Fibroblast of skin of right biceps (primary cell): ENCODE data around the gene WDPCP.
"Not testable (repeated sequence)": the region's sequence is repeated elsewhere in the genome, so short reads cannot be mapped to it uniquely, and the experiment has no call there.

Source experiments
- DNase-seq: peaks from one replicate; pipeline ENCODE4 v3.0.0-alpha.2; 2013

Gene WDPCP

DNA sequence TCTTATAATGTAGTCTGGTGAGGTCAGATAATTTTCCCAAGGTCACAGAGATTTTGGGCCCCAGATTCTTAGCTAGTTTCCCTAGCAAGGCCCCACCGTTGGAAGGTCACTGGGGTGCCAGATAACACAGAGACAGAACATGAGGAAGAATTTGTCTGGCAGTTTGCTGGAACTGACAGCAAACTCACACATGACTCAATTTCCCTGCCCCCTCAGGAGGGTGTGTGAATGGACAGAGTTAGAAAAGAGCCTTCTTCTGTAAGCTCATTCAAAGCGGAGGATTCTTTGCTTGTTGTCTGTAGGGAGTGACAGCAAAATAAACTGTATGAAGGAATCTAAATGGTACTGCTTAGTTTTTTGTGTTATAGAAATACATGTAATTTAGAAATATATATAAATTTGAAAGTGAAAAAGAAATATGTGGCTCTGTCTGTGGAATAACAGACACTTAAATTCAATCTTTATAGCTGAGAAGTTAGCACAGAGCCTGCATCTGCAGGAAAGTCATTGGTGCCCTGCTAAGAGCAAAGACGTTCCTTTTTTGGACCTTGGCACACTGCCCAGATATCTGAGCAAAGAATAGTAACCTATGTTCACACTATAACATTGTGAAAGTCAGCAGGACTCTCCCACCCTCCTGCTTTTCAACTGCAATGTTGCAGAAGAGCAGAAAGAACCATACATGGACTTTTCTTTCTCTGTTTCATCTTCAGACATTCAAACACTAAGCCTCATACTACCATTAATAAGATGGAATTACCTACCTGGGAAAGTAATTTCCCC, 2.5 kb upstream of the WDPCP start:
- peak; percentile 26 for DNase-seq

DNA sequence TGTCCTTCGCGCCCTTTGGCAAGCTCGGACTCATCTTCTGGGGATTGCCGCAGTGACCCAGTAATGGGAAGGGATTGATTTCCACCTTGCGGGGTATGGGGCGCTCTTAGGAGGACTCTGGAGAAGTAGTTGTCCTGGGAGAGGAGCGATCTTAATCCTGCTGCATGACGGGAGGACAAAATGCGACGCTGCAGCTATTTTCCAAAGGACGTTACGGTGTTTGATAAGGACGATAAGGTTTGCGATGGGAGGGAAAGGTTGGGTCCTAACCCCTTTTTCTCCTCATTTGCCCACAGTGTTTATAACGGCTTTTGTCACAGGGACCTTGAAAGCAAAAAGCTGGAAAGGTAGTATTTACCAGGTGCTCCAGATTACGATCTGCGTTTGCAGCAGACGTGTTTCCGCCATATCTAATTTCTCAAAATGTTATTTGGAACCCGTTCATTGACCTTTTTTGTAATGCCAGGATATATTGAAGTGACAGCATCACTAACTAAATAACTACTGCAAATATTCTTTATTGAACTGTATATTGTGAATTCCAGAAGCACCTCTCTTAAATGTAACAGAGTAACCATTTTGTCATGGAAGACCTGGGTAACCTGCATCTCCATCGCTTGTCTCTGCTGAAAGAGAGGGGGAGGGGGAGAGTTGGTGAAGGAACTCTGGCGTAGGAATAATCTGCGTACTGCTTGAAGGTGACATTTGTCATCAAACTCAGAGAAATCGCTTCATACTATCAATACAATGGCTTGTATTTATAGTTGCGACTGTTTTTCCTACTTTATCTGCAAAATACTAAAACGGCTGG, 1.1 kb upstream of the WDPCP start:
- peak; percentile 4 for DNase-seq

DNA sequence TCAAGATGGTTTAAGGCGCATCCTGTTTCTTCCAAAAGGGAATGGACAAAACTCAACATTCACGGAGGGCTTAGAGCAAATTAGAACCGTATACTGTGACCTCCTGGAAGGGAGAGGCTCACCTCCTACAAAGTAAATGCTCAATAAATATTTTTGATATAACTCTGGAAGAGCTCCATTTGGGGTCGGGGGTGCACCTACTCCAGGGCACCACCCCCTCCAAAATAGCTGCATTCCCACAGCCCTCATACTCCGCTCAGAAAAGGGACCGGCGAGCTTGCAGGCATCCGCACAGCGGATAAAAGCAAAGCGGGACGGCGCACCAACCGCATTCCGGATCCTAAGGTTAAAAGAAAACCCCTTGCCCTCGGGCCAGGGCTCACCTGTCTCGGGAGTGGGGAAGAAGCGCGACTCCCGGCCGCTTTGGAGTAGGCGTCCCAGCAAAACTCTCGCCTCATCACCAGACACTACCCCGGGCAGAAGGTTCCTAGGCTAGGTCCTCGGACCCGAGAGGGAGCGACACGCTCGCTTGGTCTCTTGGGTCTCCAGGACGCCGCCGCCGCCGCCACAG, 378 bp downstream of the WDPCP start:
- DNase-seq = peak; percentile 1

DNA sequence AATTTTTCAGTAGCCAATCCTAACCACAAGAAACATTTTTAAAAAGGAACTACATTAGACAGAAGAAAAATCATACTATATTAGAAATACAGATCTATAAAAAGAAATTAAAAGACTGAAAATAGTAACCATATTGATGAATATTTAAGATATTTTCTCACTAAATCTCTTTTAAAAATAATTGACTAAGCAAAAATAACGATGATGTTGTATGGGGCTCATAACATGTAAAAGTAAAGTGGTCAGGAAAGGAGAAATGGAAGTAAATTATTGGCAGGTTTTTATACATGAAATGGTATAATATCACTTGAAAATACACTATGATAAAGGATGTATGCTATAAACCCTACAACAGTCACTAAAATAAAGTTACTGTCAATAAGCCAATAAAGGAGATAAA, 5.4 kb downstream of the WDPCP start:
- DNase-seq = no peak

DNA sequence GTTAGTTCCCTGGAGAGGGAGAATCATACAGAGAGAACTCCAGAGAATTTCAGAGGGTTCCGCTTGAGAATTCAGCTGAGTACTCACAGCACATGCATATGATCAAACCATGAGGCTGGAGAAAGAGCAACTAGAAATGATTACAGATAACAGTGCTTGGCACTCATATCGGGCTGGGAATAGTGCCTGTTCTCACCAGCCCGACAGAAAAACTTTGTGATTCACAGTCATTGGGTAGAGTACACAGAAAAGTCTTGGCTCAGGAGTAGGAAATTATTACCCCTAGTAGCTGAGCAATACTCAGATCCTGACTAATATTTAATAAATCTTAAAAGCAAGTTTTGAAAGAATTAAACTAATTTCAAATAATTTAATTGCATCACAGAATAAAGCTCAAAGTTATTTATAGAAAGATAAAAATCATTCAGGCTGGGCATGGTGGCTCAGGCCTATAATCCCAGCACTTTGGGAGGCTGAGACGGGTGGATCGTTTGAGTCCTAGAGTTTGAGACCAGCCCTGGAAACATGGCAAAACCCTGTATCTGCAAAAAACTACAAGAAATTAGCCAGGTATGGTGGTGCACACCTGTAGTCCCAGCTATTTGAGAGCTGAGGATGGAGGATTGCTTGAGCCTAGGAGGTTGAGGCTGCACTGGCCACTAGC, 6.8 kb downstream of the WDPCP start:
- peak; percentile 9 for DNase-seq

DNA sequence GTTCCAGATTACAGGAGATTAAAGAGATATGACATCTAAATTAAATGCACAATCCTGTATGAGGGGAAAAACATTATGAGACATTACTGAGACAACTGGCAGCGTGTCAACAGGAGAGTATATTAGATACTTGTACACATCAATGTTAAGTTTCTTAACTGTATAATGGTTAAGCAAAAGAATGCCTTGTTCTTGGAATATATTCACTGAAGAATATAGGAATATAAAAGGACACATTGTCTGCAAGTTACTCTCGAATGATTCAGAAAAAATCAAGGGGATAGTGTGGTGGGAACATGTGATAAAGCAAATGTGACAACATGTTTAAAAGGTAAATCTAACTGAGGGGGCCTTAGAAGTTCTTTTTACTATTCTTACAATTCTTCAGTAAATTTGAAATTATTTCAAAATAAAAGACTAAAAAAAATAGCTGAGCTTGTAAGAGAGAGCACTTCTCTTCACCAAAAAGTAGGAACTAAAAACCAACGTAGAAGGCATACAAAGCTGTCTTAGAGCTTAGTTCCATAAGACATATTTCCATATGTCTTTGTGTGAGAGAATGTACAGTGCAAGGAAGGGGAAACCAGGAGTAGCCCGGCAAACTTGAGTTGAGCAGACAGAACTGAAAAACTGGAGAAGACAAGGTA, 7.5 kb downstream of the WDPCP start:
- DNase-seq = no peak

DNA sequence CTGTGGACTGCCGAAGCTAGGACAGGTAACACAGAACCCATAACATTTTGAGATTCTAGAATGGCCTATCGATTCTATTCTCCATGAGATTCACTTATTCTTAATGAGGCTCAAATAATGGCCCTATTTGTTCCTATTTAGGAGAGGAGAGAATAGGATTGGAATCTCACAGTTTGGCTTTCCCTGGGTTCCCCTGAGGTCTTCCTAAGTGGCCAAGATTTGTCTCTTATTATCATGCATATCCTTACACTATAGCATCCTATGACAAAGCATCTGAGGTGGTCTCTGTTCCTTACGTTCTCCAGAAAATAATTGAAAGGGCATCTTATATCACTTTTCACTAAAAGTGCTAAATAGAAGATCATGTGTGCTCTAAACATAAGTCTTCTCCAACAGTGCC, 9.5 kb downstream of the WDPCP start:
- DNase-seq = no peak

DNA sequence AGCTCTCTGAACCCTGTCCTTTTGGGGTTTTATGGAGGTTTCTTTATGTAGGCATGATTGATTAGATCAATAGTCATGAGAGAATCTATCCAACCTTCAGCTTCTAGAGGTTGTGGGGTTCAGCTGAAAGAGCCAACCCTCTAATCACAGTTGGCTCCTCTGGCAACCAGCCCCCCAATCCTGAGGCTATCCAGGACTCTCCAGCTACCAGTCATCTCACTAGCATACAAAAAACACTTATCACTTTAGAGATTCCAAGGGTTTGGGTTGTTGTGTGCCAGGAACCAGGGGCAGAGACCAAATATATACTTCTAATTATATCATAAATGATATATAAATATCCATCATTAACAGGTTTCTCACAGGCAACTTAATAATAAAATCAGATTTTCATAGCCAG, 11.7 kb downstream of the WDPCP start:
- DNase-seq = no peak

DNA sequence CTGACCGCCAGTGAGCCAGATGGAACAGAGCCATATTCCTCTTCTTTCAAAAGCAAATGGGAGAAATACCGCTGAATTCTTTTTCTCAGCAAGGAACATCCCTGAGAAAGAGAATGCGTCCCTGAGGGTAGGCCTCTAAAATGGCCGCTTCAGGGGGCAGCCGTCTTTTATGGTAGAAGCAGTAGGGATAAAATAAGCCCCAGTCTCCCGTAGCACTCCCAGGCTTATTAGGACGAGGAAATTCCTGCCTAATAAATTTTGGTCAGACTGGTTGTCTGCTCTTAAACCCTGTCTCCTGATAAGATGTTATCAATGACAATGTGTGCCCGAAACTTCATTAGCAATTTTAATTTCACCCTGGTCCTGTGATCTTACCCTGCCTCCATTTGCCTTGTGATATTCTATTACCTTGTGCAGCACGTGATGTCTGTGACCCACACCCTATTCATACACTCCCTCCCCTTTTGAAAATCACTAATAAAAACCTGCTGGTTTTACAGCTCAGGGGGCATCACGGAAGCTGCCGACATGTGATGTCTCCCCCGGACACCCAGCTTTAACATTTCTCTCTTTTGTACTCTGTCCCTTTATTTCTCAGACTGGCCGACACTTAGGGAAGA, 14.4 kb downstream of the WDPCP start:
- not testable (repeated sequence) for DNase-seq

DNA sequence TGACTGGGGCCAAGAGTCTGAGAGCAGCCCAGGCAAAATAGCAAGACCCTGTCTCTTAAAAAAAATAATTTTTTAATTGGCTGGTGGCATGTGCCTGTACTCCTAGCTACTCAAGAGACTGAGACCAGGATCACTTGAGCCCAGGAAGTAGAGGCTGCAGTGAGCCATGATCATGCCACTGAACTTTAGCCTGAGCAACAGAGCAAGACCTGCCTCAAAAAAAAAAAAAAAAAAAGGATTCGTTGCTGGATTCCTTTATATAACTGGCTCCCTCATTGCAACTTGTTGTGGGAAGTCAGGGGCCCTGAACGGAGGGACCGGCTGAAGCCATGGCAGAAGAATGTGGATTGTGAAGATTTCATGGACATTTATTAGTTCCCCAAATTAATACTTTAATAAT, 15.3 kb downstream of the WDPCP start:
- not testable (repeated sequence) for DNase-seq

DNA sequence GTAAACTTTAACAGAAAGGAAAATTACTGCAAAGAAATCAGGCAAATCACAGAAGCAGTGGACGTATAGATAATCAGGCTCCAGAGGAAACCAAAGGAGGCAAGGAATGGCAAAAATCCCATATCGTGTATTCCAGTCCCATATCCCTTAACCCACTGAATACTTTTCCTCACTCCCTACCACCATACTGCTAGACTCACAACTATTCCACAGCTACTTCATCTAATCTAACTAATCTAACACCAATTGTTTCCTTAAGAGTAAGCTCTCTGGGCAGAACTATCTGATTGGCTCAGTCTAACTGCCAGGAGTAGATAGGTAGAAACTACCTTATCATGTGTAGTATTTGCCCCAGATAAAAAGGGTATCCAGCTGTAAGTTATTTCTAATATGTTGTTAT, 16.3 kb downstream of the WDPCP start:
- no peak for DNase-seq

DNA sequence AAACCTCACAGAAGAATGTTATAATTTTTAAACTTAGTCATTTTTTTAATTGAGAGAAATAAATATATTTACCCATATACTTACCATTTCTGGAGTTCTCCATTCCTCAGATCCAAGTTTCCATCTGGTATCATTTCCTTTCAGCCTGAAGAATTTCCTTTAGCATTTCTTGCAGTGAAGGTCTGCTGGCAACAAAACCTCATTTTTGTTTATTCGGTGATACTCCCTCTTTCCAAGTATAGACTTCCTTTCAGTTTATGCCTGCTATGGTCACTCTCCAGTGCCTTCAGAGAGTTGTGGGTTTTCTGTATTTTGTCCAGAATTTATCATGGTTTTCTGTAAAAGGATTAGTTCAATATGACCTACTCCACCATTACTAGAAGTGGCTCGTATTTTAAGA, 17.0 kb downstream of the WDPCP start:
- DNase-seq = no peak

DNA sequence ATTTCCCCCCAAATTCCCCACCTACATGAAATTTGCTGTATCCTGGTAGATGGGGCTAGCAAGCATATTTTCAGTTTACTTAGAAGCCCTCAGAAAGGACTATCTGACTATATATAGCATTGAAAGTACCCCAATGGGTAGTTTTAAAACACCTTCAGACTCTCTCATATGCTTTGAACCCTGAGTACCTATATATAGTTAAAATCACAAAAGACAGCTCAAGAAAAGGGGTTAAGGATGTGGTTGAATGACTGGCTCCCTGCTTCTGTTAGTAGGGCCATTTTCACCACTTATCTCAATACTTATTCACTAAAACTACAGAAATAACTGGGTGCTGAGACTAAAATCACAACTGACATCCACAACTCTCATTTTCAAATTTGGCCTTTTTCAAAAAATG, 18.5 kb downstream of the WDPCP start:
- DNase-seq = no peak

DNA sequence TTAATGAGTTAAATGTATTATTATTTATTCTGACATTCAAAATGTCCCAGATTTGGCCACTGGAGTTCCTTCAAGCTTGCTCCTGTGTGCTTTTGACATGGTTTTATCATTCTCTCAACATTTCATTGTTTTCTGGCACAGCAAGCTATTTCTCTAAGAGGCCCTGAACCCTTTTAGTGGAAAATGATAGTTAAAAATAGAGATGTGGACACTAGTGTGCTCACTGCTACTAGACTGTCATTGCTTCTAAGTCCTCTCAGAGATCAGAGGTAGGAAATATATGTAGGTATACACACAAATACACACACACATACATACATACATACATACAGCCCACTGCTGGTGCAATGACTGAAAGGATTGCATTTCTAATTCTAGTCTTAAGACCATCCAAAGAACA, 25.5 kb downstream of the WDPCP start:
- no peak for DNase-seq

DNA sequence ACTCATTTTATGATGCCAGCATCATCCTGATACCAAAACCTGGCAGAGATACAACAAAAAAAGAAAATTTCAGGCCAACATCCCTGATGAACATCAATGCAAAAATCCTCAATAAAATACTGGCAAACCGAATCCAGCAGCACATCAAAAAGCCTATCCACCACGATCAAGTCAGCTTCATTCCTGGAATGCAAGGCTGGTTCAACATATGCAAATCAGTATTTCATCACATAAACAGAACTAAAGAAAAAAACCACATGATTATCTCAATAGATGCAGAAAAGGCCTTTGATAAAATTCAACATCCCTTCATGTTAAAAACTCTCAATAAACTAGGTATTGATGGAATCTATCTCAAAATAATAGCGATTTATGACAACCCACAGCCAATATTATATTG, 29.4 kb downstream of the WDPCP start:
- not testable (repeated sequence) for DNase-seq

DNA sequence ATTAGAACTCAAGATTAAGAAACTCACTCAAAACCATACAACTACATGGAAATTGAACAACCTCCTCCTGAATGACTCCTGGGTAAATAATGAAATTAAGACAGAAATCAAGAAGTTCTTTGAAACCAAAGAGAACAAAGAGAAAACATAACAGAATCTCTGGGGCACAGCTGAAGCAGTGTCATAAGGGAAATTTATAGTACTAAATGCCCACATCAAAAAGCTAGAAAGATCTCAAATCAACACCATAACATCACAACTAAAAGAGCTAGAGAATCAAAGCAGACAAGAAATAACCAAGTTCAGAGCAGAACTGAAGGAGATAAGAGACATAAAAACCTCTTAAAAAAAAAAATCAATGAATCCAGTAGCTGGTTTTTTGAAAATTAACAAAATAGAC, 30.5 kb downstream of the WDPCP start:
- DNase-seq = not testable (repeated sequence)

DNA sequence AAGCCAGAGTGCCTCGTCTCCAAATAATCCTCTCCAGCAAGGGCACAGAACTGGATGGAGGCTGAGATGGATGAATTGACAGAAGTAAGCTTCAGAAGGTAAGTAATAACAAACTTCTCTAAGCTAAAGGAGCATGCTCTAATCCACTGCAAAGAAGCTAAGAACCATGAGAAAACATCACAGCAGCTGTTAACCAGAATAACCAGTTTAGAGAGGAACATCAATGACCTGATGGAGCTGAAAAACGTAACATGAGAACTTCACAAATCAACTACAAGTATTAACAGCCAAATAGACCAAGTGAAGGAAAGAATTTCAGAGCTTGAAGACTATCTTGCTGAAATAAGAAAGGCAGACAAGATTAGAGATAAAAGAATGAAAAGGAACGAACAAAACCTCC, 32.3 kb downstream of the WDPCP start:
- no peak for DNase-seq

DNA sequence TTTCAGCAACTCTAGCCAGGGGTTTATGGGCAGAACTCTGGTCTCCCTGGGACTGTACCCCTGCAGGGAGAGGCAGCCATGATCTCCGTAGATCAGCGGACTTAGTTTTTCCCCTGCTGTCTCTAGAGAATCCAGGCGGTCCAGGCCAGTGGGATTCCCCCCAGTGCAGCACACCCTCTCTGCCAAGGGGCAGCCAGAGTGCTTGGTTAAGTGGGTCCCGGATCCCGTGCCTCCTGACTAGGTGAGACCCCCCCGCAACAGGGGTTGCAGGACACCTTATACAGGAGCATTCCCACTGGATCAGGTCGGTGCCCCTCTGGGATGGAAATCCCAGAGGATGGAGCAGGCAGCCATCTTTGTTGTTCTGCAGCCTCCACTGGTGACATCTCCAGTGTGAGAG, 33.0 kb downstream of the WDPCP start:
- DNase-seq = no peak

DNA sequence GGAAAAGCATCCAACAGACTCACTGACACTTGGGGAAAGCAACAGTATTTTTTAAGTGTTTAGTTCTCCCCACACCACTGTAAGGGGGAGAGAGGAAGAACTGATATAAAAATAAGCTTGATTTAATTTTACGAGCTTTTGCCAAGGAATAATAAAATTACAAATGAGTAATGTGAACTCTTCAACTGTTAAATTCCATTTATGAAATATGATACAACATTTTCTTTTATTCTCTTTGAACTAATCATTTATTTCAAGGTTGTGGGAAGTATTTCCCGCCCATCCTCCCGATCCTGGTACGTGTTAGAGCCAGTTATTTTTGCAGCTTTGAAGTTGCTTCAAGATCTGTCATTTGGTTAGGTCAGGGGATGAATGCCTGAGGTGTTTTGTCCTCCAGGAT, 35.2 kb downstream of the WDPCP start:
- peak; percentile 51 for DNase-seq

DNA sequence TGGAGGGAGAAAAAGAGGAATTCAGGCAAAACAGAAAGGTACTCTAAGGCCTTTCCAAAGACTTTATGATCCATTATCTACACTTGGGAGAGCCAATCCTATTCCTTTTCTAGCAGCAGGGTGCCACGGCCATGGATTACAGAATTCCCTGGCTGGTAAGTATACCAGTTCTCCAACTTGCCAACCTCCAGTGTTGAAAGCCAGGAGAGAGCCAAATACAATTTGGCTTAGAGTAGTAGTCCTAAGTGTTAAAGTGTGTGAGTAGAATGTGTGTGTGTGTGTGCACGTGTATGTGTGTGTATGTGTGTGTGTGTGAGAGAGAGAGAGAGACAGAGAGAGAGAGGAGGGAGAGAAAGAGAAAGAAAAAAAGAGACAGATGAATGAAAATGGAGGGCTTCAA, 43.3 kb downstream of the WDPCP start:
- no peak for DNase-seq

DNA sequence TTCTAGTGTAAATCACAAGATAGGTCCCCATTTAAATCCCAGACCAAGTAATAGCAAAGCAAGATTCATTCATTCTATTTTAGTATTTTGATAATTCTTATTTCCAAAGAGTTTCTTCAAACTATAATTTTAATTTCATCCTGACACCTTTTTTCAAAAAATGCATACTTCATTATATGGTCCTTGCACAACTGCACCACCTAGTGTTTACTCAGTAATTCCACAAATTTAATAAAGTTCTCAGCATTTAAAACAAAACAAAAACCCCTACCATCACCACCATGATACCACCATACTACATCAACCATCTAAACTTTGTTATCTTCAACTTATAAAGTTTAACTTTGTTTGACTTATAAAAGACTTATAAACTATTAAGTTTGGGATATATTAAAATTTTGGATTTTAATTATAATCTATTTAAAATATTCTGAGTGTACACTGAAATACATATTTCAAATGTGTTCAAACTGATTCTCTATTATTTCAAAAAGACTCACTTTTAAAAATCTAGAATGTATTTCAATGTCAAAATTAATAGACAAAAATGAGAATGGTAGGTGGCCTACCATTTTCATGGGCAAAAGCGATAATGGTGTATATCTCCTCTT, 44.2 kb downstream of the WDPCP start:
- DNase-seq = peak; percentile 14
